A673 (cell line): ENCODE results near the gene ASB6. TPM values are rescaled to one million over a fixed set of nuclear protein-coding genes. Genes with fewer than 3 reads are reported as not detected.

Source experiments
- BruUV-seq: library from RNA; stranded (reverse); fragments of 400-500 nt; replicated peaks from 2 replicates; lab custom pipeline; 2021; lab: Mats Ljungman, UMichigan
- CTCF ChIA-PET: fragments of 300-600 bp; sonication (Branson Sonifier 250); formaldehyde crosslinking; loops from one replicate; lab custom pipeline; 2022; ENCODE audit warnings: antibody characterized with exemption; lab: Charles Lee
- POLR2A ChIA-PET: fragments of 300-600 bp; sonication (Branson Sonifier 250); formaldehyde crosslinking; loops from one replicate; lab custom pipeline; 2022; ENCODE audit warnings: antibody characterized with exemption; ENCODE audit not compliant: low non-redundant PET; lab: Charles Lee
- DNase-seq: peaks from one replicate; pipeline ENCODE4 v3.0.0-alpha.2; 2015; ENCODE audit warnings: low spot score
- H3K27ac ChIP-seq: fragments of 200-600 bp; sonication (generic); 2 replicates; pipeline ENCODE4 v1.5.1; 2016; ENCODE audit warnings: mixed run types, low read depth, mild to moderate bottlenecking, mixed read lengths, antibody characterized with exemption, low read length; ENCODE audit not compliant: poor library complexity, severe bottlenecking
- H3K27me3 ChIP-seq: fragments of 200-600 bp; sonication (generic); replicated peaks from 2 replicates; pipeline ENCODE4 v1.6.1; 2017; ENCODE audit warnings: mixed run types, low read depth, mild to moderate bottlenecking, mixed read lengths, antibody characterized with exemption, low read length; ENCODE audit not compliant: insufficient read depth, poor library complexity
- H3K36me3 ChIP-seq: fragments of 200-600 bp; sonication (generic); 2 replicates; pipeline ENCODE4 v1.6.1; 2016; ENCODE audit warnings: mixed run types, mild to moderate bottlenecking, mixed read lengths, antibody characterized with exemption, low read length; ENCODE audit not compliant: insufficient read depth, poor library complexity, severe bottlenecking
- H3K4me1 ChIP-seq: fragments of 200-600 bp; sonication (generic); 2 replicates; pipeline ENCODE4 v1.6.1; 2017; ENCODE audit warnings: mixed run types, mild to moderate bottlenecking, mixed read lengths, antibody characterized with exemption, low read length; ENCODE audit not compliant: insufficient read depth, poor library complexity, severe bottlenecking
- H3K4me3 ChIP-seq: fragments of 200-600 bp; sonication (generic); 2 replicates; pipeline ENCODE4 v1.5.1; 2016; ENCODE audit warnings: low read depth, mixed run types, mild to moderate bottlenecking, mixed read lengths, low read length; ENCODE audit not compliant: poor library complexity, severe bottlenecking
- H3K9me3 ChIP-seq: fragments of 200-600 bp; sonication (generic); 2 replicates; pipeline ENCODE4 v1.6.1; 2016; ENCODE audit warnings: mixed run types, low read depth, mild to moderate bottlenecking, mixed read lengths, antibody characterized with exemption, low read length; ENCODE audit not compliant: poor library complexity, severe bottlenecking
- EZH2 ChIP-seq: fragments of 200-600 bp; sonication (generic); IDR thresholded peaks from 2 replicates; pipeline ENCODE4 v1.6.1; 2017; ENCODE audit warnings: borderline replicate concordance, low read depth, mild to moderate bottlenecking, mixed read lengths, antibody characterized with exemption, low read length; ENCODE audit not compliant: poor library complexity, severe bottlenecking
- intact Hi-C: fragments of 100-400 bp; cut with micrococcal nuclease; formaldehyde crosslinking; loops from one replicate; pipeline ENCODE4 v1.10.0; 2022; ENCODE audit not compliant: unreplicated experiment
- total RNA-seq: library from RNA; stranded (reverse); gene quantifications from 2 replicates; pipeline ENCODE4 v1.2.3, GENCODE V29; 2021
- TF ChIP-seq, protein P1 (sequence below): fragments of 300-800, 200-600 bp; sonication (generic); conservative IDR thresholded peaks from 2 replicates; pipeline ENCODE4 v1.5.1; 2017; ENCODE audit warnings: low read depth, mild to moderate bottlenecking, antibody characterized with exemption, low read length, moderate library complexity, mixed read lengths

ASB6 gene
- total RNA-seq, 1 experiment from 2014 or later, result 36.5 TPM

DNA sequence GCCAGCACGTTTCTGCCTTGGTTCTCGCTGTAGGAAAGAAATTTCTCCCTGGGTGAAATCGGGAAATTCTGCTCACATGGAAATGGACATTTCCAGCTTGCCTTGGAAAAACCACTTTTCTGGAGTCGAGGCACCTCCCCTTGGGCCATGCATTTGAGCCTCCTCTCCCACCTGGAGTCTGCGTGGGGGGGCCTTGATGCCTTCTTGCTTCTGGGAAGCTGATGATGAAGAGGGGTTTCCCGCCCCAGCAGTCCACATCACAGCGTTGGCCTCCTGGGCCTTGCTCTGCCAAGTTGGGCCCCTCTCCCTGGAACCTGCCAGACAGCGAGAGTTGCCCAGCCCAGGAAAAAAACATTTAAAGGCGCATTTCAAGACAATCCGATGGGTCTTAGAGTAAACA, 1.8 kb upstream of the ASB6 start:
- no TSS peak for BruUV-seq
- H3K4me3 ChIP-seq, result no peak overlapping the region
- peaks cover 7% of the 10 kb centered on the region for H3K36me3 ChIP-seq
- TF ChIP-seq, protein P1, sequence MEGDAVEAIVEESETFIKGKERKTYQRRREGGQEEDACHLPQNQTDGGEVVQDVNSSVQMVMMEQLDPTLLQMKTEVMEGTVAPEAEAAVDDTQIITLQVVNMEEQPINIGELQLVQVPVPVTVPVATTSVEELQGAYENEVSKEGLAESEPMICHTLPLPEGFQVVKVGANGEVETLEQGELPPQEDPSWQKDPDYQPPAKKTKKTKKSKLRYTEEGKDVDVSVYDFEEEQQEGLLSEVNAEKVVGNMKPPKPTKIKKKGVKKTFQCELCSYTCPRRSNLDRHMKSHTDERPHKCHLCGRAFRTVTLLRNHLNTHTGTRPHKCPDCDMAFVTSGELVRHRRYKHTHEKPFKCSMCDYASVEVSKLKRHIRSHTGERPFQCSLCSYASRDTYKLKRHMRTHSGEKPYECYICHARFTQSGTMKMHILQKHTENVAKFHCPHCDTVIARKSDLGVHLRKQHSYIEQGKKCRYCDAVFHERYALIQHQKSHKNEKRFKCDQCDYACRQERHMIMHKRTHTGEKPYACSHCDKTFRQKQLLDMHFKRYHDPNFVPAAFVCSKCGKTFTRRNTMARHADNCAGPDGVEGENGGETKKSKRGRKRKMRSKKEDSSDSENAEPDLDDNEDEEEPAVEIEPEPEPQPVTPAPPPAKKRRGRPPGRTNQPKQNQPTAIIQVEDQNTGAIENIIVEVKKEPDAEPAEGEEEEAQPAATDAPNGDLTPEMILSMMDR, result no peak
- TF ChIP-seq EZH2, result no peak
- H3K4me1 ChIP-seq, result peaks cover 14% of the 10 kb centered on the region
- POLR2A ChIA-PET, result no interaction called here
- H3K27me3 ChIP-seq, result no peaks in the 10 kb centered on the region
- intact Hi-C loops, result loop anchor here (5.0 kb wide), 2 partner anchors 84 to 139 kb away; no protein-coding TSS in a partner anchor
- H3K27ac ChIP-seq, result no peak overlapping the region
- DNase-seq, result no peak
- CTCF ChIA-PET, result interaction anchor here (0.6 kb wide), 1 partner anchor 526 kb away, joined by 3 read pairs; no protein-coding TSS in a partner anchor
- H3K9me3 ChIP-seq, result no peaks in the 10 kb centered on the region

DNA sequence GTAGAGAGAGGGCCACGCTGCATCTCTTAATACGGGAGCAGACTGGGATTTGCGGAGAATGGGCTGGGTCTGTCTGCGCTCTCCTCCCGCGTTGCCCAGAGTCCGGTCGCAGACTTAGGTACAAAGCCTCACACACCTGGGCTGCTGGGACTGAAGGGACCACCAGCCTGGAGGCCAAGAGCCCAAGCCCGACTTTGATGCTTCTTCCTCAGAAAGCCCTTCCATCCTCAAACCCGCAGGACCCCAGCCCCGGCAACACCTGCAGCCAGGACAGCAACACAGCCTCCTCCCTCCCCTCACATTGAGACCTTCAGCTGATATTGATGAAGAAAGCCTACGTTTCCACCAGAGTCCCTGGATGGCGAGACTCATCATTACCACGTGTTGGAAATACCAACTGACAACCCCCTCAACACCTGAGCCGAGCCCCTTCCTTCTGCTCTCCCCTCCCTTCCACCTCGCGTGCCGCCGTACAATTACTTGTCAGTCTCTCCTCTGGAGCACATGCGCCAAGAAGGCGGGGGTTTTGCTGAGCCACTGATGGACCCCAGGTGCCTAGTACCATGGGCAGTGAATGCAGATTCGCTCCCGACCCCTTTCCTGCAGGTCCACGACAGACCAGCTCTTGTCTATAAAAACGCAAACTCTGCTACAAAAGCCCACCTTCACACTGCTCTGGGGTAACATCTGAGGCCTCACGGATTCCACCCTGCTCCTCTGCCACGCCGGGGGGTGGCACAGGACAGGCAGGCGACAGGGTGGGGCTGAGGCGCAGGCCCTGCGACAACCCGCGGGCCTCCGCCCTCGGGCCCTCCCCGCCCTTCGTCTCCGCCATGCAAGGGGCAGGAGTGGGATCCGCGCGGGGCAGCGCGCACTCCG, 841 bp downstream of the ASB6 start:
- Histone ChIP-seq H3K4me1 (peaks cover 14% of the 10 kb centered on the region), H3K27me3 (no peaks in the 10 kb centered on the region), H3K36me3 (peaks cover 29% of the 10 kb centered on the region), H3K9me3 (no peaks in the 10 kb centered on the region), H3K27ac (peak overlapping the region; percentile 85), H3K4me3 (peak overlapping the region; percentile 91)
- ChIA-PET POLR2A (no interaction called here), CTCF (interaction anchor here (0.6 to 1.8 kb wide), 4 partner anchors 86 to 761 kb away, joined by 3 to 12 read pairs (median 6); no protein-coding TSS in a partner anchor)
- peak; percentile 39 for DNase-seq
- TF ChIP-seq EZH2, result no peak
- TF ChIP-seq, protein P1, result no peak
- intact Hi-C loops, result loop anchor here (1.0 to 5.0 kb wide), 3 partner anchors 86 to 498 kb away; no protein-coding TSS in a partner anchor
- BruUV-seq, result no TSS peak

DNA sequence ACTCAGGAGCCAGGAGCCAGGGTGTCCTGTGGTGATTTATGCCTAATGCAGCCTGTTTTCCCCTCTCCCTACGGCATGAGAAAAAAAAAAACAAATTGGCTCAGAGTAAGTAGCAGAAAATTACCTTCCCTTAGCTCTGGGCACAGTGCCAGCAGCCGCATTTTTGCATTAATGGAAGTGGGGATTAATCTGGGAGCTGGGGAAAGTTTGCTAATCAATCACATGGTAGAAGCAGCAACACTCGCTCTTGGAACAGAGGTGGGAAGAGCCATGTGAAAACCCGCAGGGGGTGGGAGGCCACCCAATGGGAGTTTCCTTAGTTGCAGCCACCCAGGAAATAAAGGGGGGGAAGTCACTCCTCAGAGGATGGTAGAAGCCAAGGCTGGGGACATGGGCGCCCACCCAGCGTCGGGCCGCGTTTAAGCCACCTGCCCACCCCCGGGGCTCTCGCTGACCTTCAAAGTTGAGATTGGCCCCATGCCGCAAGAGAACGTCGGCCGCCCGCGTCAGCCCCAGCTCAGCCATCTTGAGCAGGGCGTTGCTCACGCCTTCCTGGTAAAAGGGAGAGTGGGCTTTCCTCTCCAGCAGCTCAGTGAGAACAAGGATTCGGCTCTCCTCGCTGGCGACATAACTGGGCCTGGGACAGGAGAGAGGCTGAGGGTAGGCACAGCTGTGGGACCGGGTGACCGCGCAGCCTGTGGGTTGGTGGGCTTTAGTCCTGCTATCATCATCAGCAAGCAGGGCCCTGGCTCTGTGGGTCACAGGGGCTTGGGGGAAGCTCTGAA, 1.7 kb downstream of the ASB6 start:
- H3K27ac ChIP-seq, result peak overlapping the region; percentile 85
- BruUV-seq, result no TSS peak
- DNase-seq, result peak; percentile 98
- TF ChIP-seq, protein P1, result no peak
- TF ChIP-seq EZH2, result no peak
- POLR2A ChIA-PET, result interaction anchor here (0.6 to 0.7 kb wide), 3 partner anchors 219 to 500 kb away, joined by 4 to 16 read pairs (median 5); no protein-coding TSS in a partner anchor
- H3K4me1 ChIP-seq, result peaks cover 14% of the 10 kb centered on the region
- peaks cover 35% of the 10 kb centered on the region for H3K36me3 ChIP-seq
- intact Hi-C loops, result loop anchor here (1.0 to 5.0 kb wide), 3 partner anchors 87 to 497 kb away; no protein-coding TSS in a partner anchor
- CTCF ChIA-PET, result interaction anchor here (0.6 to 2.1 kb wide), 9 partner anchors 13 to 760 kb away, joined by 3 to 12 read pairs (median 5); no protein-coding TSS in a partner anchor
- no peaks in the 10 kb centered on the region for H3K27me3 ChIP-seq
- H3K4me3 ChIP-seq, result peak overlapping the region; percentile 91
- no peaks in the 10 kb centered on the region for H3K9me3 ChIP-seq
